Bronchial epithelial cell (primary cell): Measurements from ENCODE around the gene ROR2. TPM values are rescaled to one million over a fixed set of nuclear protein-coding genes. Genes with fewer than 3 reads are reported as not detected.

ENCODE experiments used
- DNase-seq: peaks from one replicate; pipeline ENCODE4 v3.0.0-alpha.2; 2010; ENCODE audit warnings: low read depth
- FAIRE-seq: peaks from 2 replicates; lab custom pipeline; 2011; peaks lifted over from hg19 to GRCh38; lab: Jason Lieb, UNC
- H3K27me3 ChIP-seq: 2 replicates; pipeline ENCODE4 v1.5.1; 2011; ENCODE audit warnings: low read length; ENCODE audit not compliant: control insufficient read depth, insufficient read depth
- H3K36me3 ChIP-seq: 2 replicates; pipeline ENCODE4 v1.5.1; 2011; ENCODE audit warnings: low read length; ENCODE audit not compliant: control insufficient read depth, insufficient read depth
- H3K4me3 ChIP-seq: 2 replicates; pipeline ENCODE4 v1.5.1; 2011; ENCODE audit warnings: mild to moderate bottlenecking, low read depth, low read length, control low read depth
- CTCF ChIP-seq: IDR thresholded peaks from 2 replicates; pipeline ENCODE4 v1.5.1; 2011; ENCODE audit warnings: mild to moderate bottlenecking, moderate library complexity, low read length, control low read depth, inconsistent platforms; ENCODE audit not compliant: insufficient read depth, severe bottlenecking
- total RNA-seq: library from RNA; depleted of rRNA; stranded (reverse); fragments of >200 nt; gene quantifications from 2 replicates; pipeline ENCODE4 v1.2.1, GENCODE V29; 2014

Gene ROR2
- total RNA-seq, 1 donor from 2014 or later, result 0.26 TPM

- FAIRE-seq (no peak), DNase-seq (no peak)
- H3K36me3 ChIP-seq, result no peaks in the 10 kb centered on the region
- no peak overlapping the region for H3K4me3 ChIP-seq
- H3K27me3 ChIP-seq, result no peaks in the 10 kb centered on the region
- TF ChIP-seq CTCF, result no peak
Observed at GRCh38 chr9:91868732-91869391, 81.2 kb downstream of the ROR2 start.

DNA sequence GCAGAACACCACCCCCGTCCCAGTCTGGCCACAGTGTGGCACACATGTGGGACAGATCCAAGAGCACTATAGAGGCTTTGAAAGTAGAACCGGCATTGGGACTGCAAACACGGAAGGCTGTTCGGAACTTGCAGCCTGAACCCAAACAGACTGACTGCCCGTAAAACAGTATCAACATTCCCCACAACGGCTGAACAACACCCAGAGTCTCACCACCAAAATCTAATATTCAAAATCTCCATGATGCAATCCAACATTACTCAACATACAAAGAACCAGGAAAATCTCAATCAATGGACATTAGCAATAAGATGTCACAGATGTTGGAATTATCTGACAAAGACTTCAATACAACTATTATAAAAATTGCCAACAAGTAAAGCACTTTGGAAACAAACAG lies 82.3 kb downstream of the ROR2 start:
- TF ChIP-seq CTCF, result no peak
- FAIRE-seq (no peak), DNase-seq (no peak)
- no peaks in the 10 kb centered on the region for H3K36me3 ChIP-seq
- no peaks in the 10 kb centered on the region for H3K27me3 ChIP-seq
- no peak overlapping the region for H3K4me3 ChIP-seq

GRCh38 chr9:91865041-91865440 lies 85.0 kb downstream of the ROR2 start:
- DNase-seq (no peak), FAIRE-seq (no peak)
- no peak overlapping the region for H3K4me3 ChIP-seq
- H3K36me3 ChIP-seq, result no peaks in the 10 kb centered on the region
- no peak for TF ChIP-seq CTCF
- H3K27me3 ChIP-seq, result no peaks in the 10 kb centered on the region

DNA sequence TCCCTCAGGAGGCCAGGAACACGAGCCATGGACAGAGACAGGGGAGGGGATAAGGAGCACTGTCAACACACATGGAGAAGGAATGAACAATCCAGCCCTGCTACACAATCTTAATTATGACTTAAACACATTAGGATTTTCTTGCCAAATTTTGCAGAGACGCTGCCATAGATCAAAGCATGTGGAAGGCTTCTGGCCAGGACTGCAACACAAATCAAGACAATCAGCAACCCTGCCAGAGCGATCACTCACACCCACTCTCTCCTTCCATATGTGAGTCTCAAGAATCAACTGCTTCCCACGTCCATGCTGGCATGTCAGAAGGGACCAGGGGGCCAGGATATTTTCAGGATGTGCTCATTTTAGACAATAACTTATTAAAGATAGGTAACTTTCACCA lies 85.6 kb downstream of the ROR2 start:
- FAIRE-seq (no peak), DNase-seq (no peak)
- TF ChIP-seq CTCF, result no peak
- Histone ChIP-seq H3K4me3 (no peak overlapping the region), H3K36me3 (no peaks in the 10 kb centered on the region), H3K27me3 (no peaks in the 10 kb centered on the region)

DNA sequence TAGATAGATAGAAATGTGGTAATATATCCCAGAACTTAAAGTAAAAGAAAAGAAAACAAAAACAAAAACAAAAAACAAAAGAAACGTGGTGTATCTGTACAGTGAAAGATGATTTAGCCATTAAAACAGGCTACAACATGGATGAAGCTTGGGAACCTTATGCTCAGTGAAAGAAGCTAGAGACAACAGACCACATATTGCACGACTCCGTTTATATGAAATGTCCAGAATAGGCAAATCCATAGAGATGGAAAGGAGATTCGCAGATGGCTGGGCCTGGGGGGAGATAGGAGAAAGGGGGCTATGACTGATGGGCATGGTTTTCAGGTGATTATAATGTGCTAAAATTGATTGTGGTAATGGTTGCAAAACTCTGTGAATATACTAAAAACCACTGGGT lies 86.6 kb downstream of the ROR2 start:
- H3K36me3 ChIP-seq, result no peaks in the 10 kb centered on the region
- no peaks in the 10 kb centered on the region for H3K27me3 ChIP-seq

More for the DNA sequence above, 86.6 kb downstream of the ROR2 start:
- no peak for FAIRE-seq
- no peak for DNase-seq
- no peak for TF ChIP-seq CTCF
- H3K4me3 ChIP-seq, result no peak overlapping the region
